ENCODE data around the gene DIAPH2.

DIAPH2 gene

GRCh38 chrX:97074400-97074799 is 389.8 kb downstream of the DIAPH2 start:
- no peak overlapping the region for H3K27ac ChIP-seq
- in situ Hi-C loops (cut with HindIII; ENCODE audit: low pct_ligation_motif_present, low sequenced_read_pairs), result no loop called here
- no peak for DNase-seq

GRCh38 chrX:97089116-97089515 is 404.5 kb downstream of the DIAPH2 start:
- no peak overlapping the region for H3K4me3 ChIP-seq (ENCODE audit: low read depth, low read length)
- H3K27ac ChIP-seq, result no peak overlapping the region
- TF ChIP-seq CTCF (IDR thresholded peaks at IDR 0.05; ENCODE audit: low read depth, low read length, missing control alignments), result no peak
- no peak for DNase-seq
- in situ Hi-C loops (cut with HindIII; ENCODE audit: low pct_ligation_motif_present, low sequenced_read_pairs), result no loop called here
- H3K36me3 ChIP-seq (replicated peaks), result no peaks in the 10 kb centered on the region
- no peaks in the 10 kb centered on the region for H3K27me3 ChIP-seq (replicated peaks)

More at GRCh38 chrX:97074400-97074799, 389.8 kb downstream of the DIAPH2 start:
- H3K27me3 ChIP-seq (replicated peaks), result no peaks in the 10 kb centered on the region
- no peaks in the 10 kb centered on the region for H3K36me3 ChIP-seq (replicated peaks)
- H3K4me3 ChIP-seq (ENCODE audit: low read depth, low read length), result no peak overlapping the region
- TF ChIP-seq CTCF (IDR thresholded peaks at IDR 0.05; ENCODE audit: low read depth, low read length, missing control alignments), result no peak

- Histone ChIP-seq H3K27me3 (replicated peaks) (no peaks in the 10 kb centered on the region), H3K27ac (no peak overlapping the region), H3K4me3 (ENCODE audit: low read depth, low read length) (no peak overlapping the region), H3K36me3 (replicated peaks) (no peaks in the 10 kb centered on the region)
- TF ChIP-seq CTCF (IDR thresholded peaks at IDR 0.05; ENCODE audit: low read depth, low read length, missing control alignments), result no peak
- DNase-seq, result no peak
- in situ Hi-C loops (cut with HindIII; ENCODE audit: low pct_ligation_motif_present, low sequenced_read_pairs), result no loop called here
Observed at GRCh38 chrX:97096385-97096784, 411.7 kb downstream of the DIAPH2 start.

GRCh38 chrX:97102938-97103337 is 418.3 kb downstream of the DIAPH2 start:
- DNase-seq, result no peak
- in situ Hi-C loops (cut with HindIII; ENCODE audit: low pct_ligation_motif_present, low sequenced_read_pairs), result no loop called here
- Histone ChIP-seq H3K4me3 (ENCODE audit: low read depth, low read length) (no peak overlapping the region), H3K27ac (no peak overlapping the region), H3K36me3 (replicated peaks) (no peaks in the 10 kb centered on the region), H3K27me3 (replicated peaks) (no peaks in the 10 kb centered on the region)
- no peak for TF ChIP-seq CTCF (IDR thresholded peaks at IDR 0.05; ENCODE audit: low read depth, low read length, missing control alignments)

- Histone ChIP-seq H3K27me3 (replicated peaks) (no peaks in the 10 kb centered on the region), H3K4me3 (ENCODE audit: low read depth, low read length) (no peak overlapping the region), H3K27ac (no peak overlapping the region), H3K36me3 (replicated peaks) (no peaks in the 10 kb centered on the region)
- DNase-seq, result no peak
- TF ChIP-seq CTCF (IDR thresholded peaks at IDR 0.05; ENCODE audit: low read depth, low read length, missing control alignments), result no peak
- in situ Hi-C loops (cut with HindIII; ENCODE audit: low pct_ligation_motif_present, low sequenced_read_pairs), result no loop called here
Observed at GRCh38 chrX:97109730-97110129, 425.1 kb downstream of the DIAPH2 start.

GRCh38 chrX:97117572-97117971 is 432.9 kb downstream of the DIAPH2 start:
- Histone ChIP-seq H3K27ac (no peak overlapping the region), H3K27me3 (replicated peaks) (no peaks in the 10 kb centered on the region), H3K4me3 (ENCODE audit: low read depth, low read length) (no peak overlapping the region), H3K36me3 (replicated peaks) (no peaks in the 10 kb centered on the region)
- no peak for DNase-seq
- no peak for TF ChIP-seq CTCF (IDR thresholded peaks at IDR 0.05; ENCODE audit: low read depth, low read length, missing control alignments)
- in situ Hi-C loops (cut with HindIII; ENCODE audit: low pct_ligation_motif_present, low sequenced_read_pairs), result no loop called here

All from brain microvascular endothelial cell (primary cell).